Fibroblast of skin of scalp (primary cell): ENCODE results near the gene TMEM170A.

Experiments used
- DNase-seq: peaks from one replicate; pipeline ENCODE4 v3.0.0-alpha.2; 2013

Gene TMEM170A

DNA sequence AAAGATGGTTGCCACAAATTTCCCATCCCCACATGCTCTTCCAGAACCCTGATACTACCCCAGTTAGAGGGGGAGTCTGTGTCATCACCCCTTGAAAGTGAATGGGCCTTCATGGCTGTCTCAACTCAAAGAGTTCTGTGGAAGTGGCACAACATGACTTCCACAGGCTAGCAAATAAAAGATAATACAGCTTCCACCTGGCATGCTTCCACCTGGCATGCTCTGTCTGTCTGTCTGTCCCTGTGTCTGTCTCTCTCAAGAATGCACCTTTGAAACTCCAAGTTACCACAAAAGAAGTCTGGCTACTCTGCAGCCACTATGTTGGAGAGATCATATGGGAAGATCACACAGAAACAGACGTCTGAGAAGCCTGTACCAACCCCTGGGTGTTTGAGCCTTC, 66.2 kb downstream of the TMEM170A start:
- DNase-seq, result no peak

DNA sequence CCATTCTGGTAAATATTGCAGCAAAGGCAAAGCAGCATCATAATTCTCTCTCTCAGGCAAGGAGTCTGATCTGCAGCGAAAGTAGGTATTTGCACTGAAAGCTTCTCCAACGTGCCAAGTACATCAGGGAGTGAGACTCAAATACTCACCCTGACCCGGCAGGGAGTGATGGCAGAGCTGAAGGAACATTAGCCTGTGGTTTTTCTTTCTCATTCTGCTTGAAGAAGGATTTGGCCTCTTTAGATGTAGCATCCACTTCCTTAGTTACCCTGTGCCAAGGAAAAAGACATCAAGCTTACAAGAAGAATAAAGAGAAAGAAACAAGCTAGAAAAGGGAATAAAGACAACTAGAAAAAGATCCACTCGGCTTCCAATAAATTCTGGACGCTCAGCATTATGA, 69.5 kb downstream of the TMEM170A start:
- DNase-seq, result no peak
